ENCODE data around the gene RASGRF2. TPM values are rescaled to one million over a fixed set of nuclear protein-coding genes. Genes with fewer than 3 reads are reported as not detected.
"Not testable (repeated sequence)": the region's sequence is repeated elsewhere in the genome, so short reads cannot be mapped to it uniquely, and the experiment has no call there.

RASGRF2 gene
- total RNA-seq, 1 donor from 2014 or later: 9.4 TPM

DNA sequence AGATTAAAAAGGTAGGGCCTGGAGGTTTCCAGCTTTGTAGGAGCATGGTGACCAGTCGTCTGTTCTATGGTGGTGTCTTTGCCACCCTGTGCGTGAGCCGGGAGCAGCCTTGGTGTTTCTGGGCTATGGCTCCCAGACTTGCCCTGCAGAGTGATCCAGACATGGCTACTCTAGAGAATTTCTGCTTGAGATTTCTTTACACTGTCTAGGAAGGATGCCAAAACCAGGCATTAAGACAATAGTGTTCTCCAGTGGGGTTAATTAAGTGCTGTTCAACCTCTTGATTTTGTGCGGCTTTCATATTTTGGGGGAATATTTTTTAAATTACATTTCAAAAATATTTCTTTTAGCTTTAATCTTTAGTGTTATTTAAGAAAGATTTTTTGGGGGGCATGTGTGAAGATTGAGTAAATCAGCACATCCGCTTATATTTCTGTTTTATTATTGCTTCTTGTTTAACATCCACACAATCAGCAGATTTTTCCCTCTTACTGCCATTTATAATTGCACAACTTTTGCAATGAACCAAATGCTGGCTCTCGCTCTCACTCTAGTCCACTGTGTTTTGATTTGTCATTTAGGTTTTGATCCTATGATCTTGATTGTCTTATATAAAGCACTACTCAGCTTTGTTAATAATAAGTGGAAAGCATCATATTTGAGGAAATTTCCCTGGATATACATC, 110.5 kb downstream of the RASGRF2 start:
- DNase-seq (ENCODE audit: low read depth, low spot score): no peak

DNA sequence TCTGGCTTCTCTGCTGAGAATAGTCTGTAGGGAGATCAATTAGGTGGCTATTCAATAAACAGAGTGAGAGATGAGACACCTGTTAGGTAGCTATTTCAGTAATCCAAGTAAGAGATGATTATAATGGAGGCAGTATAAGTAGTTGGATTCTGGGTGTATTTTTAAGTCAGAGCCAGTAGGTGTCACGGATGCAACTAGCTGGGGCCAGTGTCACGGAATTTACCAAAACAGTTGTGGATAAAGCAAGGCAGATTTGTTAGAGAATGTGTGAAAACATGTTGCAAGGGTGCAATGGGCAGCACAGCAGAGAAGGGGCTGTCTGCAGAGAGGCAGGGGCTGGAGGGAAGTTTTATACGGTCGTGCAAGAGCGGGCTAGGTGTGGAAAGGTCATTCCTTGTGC, 114.9 kb downstream of the RASGRF2 start:
- no peak for DNase-seq (ENCODE audit: low read depth, low spot score)

DNA sequence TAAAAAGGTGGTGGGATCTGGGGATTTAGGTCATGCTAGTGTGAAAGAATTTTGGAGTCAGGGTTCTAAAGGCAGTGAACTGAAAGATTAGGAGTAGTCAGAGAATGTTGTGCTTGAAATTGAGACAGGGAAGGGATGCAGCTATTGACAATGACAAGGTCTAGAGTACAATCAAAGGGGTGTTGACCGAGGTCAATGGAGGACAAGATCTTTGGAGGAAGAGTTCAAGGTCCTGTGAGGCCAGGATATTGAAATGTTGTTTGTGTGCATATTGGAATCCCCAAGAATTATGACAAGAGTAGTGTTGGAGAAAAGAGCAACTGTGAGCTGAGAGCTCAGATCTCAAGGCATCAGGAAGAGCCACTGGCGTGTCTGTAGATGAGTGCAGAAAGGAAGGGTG, 116.9 kb downstream of the RASGRF2 start:
- no peak for DNase-seq (ENCODE audit: low read depth, low spot score)

DNA sequence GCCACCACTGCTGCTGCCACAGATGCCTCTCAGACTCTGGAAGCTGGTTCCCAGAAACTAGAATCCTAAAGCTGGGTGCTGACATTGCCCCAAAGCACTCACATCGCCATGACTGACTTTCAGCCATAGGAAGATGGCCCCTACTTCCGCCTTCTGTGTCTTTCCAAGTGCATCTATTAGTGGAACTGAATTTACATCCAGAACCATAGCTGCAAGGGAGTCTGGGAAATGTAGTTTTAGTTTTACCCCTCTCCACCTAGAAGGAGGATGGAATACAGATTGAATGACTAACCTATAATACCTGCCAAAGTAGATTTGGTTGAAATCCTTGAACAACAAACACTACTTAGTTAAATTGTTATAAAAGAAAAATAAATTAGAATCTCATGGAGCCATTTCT, 118.8 kb downstream of the RASGRF2 start:
- DNase-seq (ENCODE audit: low read depth, low spot score): no peak

DNA sequence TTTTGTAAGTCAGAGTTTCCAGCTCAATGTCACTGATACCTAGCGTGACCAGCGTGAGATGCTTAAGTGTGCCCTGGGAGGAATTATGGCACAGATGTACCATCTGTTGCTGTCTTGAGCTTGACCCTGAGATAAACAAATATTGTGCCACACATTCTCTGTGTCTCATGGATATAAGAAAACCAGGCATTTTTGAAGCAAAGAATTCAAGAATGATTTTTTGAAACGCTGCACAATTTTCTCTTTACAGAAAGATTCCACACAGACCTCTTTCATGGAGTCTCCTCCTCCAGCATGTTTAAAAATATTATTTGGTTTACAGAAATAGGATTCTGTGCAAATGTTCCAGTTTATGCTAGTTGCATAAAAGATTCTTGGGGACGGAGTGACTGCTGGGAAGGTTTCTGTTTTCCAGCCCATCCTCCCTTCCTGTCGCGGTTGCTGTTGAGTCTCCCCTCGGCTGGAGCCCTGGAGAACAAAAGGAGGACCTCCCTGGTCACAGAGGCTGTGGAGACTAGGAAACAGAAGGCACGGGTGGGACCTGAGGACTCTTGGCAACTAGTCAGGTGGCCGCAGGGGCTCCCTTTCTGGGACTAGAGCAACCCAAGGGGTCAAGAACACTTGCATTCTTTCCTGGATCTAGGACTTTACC, 120.8 kb downstream of the RASGRF2 start:
- DNase-seq (ENCODE audit: low read depth, low spot score): no peak

DNA sequence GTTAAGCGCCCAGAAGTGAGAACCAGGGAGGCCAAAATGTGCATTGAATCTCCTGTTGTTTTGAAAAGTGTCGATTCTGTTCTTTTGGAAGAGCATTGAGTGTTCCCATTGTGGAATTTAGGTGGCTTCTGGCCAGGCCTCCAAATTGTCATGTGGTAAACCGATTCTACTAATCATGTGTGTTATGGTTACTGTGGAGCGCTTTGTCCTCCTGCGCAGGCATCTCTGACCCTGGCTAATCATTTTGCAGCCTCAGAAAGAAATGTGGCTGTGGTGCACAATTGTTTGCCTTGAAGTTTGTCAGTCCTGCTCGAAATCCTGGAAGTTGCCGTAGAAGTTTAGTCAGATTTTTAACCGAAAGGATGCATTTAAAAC, 121.3 kb downstream of the RASGRF2 start:
- DNase-seq (ENCODE audit: low read depth, low spot score): no peak

DNA sequence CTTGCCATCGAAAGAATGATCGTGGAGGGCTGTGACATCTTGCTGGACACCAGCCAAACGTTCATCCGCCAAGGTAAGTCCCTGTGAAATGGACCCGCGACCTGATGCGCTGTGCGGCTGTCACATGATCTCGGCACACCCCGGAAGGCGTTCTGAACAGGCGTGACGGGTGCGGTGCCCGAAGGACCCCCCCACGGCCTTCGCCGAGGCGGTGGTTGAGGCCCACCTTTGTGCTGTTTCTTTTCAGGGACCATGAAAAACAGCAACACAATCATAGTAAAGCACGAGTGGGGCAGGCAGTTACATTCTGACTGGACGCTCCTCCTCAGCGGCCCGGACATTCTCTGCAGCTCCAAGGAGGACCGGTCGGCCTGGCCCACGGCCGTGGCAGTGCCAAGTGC, 126.7 kb downstream of the RASGRF2 start:
- DNase-seq (ENCODE audit: low read depth, low spot score): no peak

DNA sequence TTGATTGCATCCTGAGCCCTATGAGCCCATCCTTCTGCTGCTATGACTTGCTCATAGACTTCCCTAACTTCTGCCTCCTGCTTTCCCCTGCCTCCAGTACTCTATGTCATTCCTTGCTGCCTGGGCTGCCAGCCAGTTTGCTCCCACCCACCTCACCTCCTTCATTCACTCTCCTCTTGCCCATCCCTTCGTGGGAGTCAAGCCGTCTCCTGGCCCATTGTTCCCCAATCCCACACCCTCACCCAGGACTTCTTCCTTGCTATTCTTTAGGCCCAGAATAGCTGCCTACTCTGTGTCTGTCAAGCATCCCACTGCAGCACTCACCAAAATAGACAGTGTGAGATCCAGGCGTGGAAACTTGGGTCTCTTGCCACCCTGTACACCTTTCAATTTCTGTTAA, 131.0 kb downstream of the RASGRF2 start:
- no peak for DNase-seq (ENCODE audit: low read depth, low spot score)

DNA sequence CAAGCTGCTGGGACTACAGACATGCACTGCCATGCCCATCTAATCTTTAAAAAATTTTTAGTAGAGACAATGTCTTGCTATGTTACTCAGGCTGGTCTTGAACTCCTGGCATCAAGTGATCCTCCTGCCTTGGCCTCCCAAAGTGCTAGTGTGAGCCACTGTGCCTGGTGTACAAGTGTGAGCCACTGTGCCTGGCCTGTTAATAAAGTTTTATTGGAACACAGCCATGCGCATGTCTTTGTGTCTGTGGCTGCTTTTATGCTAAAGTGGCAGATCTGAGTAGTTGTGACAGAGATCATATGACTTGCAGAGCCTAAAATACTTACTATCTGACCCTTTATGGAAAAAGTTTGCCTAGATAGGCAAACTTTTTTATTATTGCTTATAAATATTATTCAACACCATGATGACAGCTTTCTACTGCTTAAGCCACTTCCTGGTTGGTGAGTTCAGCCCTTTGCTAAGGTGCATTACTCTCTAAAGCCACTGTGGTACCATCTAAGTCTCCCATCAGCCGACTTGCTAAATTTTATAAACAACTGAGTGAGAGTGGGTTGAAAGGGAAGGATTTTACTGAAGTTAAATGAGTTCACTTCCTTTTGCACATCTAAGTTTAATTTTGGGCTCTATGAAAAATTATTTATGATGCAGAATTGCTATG, 133.5 kb downstream of the RASGRF2 start:
- no peak for DNase-seq (ENCODE audit: low read depth, low spot score)

DNA sequence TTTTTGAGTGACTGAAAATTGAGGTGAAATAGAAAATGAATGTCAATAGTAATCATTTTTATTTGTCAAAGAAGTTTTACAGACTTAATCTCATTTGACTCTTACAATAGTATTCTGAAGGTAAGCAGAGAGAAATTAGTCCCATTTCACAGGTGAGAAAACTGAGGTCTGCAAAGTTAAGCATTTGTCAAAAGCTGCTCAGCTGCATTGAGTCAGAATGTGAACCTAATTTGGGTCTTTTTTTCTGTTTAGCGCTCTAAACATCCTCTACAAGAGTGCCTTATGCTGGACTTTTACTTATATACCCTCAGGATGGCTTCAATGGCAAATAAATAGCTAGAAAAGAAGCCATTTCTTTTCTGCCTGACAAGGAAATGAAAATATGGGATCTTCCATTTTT, 135.7 kb downstream of the RASGRF2 start:
- no peak for DNase-seq (ENCODE audit: low read depth, low spot score)

DNA sequence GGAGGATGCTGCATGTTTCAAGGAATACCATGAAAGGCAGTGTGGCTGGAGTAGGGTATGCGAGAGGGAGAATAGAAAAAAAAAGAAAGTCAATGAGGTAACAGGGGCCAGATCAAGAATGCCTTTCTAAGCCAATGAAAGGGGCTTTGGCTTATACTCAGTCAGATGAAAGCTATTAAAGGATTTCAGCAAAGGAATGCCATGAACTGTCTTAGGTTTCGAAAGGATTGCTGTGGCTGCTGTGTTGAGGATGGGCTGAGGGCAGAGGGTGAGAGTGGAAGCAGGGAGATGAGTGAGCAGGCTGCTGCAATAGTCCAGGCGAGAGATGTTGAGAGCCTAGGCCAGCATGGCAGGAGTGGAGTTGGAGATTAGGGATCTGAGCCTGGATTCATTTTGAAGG, 137.6 kb downstream of the RASGRF2 start:
- DNase-seq (ENCODE audit: low read depth, low spot score): no peak

DNA sequence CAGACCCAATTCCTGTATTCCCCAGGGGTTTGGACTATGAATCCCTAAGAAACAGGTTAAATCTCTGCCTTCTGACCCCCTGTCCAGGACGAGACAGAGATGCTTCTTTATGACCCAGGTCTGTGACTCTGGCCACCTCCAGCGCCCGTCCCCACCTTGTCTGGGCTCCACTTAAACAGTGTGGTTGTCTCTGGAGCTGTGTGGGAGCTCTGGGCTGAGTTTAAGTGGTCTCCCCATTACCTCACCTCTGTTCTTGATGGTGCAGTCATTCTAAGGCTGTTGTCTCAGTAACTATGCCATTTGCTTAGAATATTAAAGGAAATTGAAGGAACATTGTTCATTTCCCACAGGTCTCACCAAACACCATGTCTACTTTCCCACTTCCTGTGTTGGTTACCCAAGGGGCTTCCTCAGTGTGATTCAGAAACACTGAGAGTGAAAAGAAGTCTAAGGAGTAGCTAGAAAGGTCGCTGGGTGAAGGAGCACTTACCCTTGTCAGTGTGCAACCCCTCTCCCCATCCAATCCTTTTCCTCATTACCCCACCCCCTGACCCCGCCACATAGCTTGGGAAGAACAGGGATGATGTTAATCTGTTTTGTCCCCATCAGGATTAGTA, 145.2 kb downstream of the RASGRF2 start:
- no peak for DNase-seq (ENCODE audit: low read depth, low spot score)

DNA sequence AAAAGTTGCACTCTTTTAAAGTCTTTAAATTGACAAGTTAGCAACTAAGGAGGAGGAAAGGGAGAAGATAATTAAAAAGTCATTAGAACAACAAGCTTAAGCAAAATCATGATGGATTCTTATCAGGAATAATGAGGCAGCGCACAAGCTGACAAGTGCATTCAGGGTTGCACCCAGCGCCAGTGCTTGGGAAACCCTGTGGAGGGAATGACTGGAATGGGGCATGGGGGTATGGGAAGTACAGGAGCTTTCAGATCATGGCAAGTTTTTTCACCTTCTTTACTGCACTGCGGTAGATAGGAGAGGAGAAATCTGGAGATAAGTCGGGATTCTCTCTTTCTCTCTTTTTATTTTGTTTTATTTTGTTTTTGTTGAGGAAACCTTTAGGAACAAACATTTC, 155.1 kb downstream of the RASGRF2 start:
- DNase-seq (ENCODE audit: low read depth, low spot score): no peak

DNA sequence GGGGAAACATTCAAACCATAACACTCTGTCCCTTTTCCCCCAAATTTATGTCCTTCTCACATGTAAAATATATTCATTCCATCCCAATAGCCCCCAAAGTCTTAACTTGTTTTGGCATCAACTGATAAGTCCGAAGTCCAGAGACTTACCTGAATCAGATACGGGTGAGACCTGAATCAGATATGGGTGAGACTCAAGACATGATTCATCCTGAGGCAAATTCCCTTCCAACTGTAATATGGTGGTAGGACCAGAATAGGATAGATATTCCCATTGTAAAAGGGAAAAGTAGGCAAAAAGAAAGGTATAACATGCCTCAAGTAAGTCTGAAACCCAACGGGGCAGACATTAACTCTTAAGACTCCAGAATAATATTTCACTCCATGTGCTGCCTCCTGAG, 157.4 kb downstream of the RASGRF2 start:
- DNase-seq (ENCODE audit: low read depth, low spot score): no peak

DNA sequence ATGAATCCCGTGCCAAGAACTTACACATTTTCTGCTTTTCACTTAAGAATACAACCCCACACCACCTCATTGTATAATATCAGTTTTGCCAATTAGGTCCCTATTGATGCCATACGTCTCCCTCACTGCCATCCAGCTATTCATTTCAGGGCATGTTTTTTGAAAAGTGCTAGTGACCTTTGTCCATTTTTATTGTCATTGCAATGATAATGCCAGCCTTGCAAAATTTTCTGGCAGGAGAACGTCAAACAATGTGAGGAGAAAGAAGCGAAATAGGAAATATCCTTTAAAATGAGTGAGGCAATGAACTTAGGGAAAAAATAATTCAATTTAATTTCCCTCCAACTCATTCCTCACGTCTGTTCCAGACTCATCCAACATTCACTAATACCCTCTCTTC, 161.1 kb downstream of the RASGRF2 start:
- DNase-seq (ENCODE audit: low read depth, low spot score): no peak

DNA sequence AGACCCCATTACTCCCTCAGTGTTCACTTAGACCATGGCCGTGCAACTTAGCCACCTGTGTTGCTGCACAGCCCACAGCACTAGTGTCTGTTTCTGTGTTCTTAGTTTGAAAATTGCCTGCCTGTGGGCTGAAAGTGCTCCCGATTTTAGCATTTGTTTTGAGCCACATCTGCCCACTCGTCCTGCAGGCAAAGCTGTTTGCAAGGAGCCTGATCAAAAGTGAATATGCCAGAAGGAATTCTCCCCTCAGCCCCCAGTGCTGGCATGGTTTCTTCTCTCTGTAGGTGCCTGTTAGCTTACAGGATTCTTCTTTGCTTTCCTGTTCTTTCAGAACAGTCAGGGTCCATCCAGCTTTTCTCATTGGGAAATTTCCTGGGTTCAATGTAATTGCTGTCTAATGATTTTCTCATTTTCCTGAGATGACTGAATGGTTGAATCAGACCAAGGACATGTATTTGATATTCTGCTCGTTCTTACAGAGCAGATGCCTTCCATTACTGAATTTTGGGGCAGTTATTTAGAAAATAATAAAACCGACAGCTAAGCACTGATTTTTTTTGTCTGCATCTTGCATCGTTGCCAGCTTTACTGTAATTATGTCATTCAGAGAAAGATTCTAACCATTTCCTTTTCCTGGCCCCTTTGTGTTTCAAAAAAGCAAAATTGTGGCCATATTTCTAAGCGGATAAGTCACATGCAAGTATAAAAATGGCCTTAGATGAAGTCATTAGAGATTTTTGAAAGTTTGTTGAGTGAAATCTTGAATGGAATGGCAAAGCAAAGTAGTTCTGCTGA, 161.9 kb downstream of the RASGRF2 start:
- DNase-seq (ENCODE audit: low read depth, low spot score): no peak

DNA sequence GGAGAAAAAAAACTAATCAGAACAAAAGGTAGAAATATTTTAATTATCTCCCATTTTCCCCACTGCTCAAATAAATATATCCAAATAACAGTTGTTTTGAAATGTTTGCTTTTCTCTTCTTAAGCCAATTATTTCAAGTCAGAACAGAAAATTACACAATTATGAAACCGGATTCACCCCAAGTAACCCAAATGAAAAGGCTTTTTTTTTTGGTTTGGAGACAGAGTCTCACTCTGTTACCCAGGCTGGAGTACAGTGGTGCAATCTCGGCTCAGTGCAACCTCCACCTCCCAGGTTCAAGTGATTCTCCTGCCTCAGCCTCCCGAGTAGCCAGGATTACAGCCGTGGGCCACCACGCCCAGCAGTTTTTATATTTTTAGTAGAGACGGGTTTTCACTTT, 164.5 kb downstream of the RASGRF2 start:
- not testable (repeated sequence) for DNase-seq (ENCODE audit: low read depth, low spot score)

DNA sequence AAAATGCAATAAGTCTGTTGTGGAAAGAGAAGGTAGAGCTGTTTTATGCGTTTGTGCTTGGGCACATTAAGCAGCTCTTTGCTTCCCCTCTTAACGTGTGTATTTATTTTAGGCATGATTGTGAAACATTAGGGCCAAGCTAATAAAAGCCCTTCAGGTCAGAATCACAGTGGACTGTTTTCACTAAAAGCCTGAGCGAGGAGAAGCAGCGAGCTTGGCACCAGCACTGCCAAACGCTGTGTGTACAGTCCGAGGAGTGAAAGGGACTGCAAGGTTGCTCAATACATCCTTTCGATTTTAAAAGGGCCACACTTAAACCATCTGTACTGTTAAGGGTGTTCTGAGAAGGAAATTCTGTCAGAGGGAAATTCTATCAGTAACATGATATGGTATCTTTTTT, 165.8 kb downstream of the RASGRF2 start:
- no peak for DNase-seq (ENCODE audit: low read depth, low spot score)

DNA sequence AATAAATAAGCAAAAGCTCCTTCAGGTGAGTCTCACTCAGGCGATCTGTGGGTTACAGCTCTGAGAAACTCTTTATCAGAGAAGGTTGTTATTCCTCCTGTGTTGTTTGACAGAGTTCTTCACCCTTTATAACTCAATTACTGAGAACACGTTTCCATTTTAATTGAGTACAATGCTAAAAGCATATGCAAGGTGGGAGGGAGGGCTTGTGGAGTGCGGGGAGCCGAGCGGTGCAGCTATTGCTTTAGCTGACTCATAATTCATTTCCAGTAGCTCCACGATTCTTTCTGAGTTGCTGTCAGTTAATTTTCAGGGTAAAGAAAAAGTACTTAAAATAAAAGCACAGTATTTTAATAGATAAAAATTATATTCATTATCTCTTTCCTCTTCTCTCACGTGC, 168.3 kb downstream of the RASGRF2 start:
- DNase-seq (ENCODE audit: low read depth, low spot score): no peak

DNA sequence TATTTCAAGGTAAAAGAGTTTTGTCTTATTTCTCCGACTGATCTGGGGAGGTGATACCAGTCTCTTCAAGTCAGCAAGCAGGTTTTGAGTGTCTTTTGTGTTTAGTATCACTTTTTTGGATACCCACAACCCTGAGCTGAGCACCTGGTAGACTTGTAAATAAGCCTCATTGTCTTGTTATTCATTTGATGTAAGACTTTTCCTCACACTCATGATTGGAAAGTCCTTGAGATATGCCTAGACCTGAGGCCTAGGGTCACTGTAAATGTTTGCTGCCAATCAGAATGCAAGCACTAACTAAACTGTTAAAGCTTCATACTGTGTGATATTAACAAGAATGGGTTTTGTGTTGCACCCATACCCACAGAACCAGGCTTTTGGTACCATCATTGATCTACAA, 172.2 kb downstream of the RASGRF2 start:
- DNase-seq (ENCODE audit: low read depth, low spot score): no peak

DNA sequence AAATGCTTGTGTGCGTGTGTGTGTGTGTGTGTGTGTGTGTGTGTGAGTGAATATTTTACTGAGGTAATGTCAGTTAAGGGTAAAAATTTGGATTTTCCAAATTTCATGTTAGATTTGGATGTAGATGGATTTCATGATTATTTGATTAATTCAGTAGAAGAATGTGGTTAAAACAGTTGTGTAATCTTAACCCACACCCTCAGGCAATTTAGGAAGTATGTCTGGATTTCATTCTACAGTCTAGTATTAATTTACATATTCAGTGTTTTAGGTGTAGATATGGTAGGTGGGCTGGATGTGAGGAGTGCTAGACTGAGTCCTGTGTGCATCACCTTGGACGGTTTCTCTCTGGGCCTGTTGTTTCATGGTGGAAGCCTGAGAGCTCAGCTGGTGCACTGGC, 173.9 kb downstream of the RASGRF2 start:
- no peak for DNase-seq (ENCODE audit: low read depth, low spot score)

DNA sequence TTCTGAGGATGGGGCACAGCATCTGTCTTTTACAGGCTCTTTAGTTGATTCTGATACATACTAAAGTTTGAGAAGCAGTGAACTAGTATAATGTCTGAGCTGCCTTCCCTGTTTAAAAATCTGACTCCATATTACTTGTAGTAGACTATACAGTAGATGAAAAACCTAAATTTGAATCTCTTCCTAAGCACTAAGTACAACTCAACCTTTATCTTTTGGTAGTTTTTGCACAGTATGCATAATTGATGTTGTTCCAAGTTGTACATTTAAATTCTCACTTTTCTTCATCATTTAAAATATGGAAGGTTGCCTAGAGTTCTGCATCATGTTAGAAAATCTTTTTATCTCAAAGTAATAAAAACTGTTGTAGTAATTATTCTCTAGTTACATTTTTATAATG, 174.4 kb downstream of the RASGRF2 start:
- DNase-seq (ENCODE audit: low read depth, low spot score): no peak
